NT2/D1 (cell line): ENCODE data around the gene RAB3C.

Experiments
- SUZ12 ChIP-seq: IDR thresholded peaks from 2 replicates; pipeline ENCODE4 v1.6.1; 2011; ENCODE audit not compliant: insufficient read length, insufficient read depth; ENCODE audit errors: extremely low read depth
- YY1 ChIP-seq: IDR thresholded peaks from 2 replicates; pipeline ENCODE4 v1.6.1; 2011; ENCODE audit not compliant: insufficient read length, insufficient read depth
- ZNF274 ChIP-seq: IDR thresholded peaks from 2 replicates; pipeline ENCODE4 v1.6.1; 2011; ENCODE audit warnings: mild to moderate bottlenecking, low read depth, low read length

DNA sequence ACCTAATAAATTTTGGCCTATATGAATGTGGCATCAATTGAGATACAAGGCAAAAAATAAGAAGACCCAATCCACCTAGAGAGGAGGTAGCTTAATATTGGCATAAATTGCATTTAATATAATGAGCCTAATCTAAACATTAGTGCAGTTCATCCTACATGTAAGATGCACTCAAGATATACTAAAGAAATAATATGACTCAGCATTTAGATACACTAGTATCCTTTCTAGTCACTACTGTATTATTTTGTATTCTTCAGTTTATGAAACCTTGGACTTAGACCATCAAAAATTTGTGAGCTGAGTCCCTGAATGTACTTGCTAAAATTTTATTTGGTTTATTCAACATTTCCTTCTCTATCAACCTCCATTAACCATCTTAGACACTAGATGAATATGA is 104.7 kb downstream of the RAB3C start:
- TF ChIP-seq YY1, result no peak
- TF ChIP-seq ZNF274, result no peak
- TF ChIP-seq SUZ12, result no peak
